Measurements from ENCODE around the gene TCHP.

DNA sequence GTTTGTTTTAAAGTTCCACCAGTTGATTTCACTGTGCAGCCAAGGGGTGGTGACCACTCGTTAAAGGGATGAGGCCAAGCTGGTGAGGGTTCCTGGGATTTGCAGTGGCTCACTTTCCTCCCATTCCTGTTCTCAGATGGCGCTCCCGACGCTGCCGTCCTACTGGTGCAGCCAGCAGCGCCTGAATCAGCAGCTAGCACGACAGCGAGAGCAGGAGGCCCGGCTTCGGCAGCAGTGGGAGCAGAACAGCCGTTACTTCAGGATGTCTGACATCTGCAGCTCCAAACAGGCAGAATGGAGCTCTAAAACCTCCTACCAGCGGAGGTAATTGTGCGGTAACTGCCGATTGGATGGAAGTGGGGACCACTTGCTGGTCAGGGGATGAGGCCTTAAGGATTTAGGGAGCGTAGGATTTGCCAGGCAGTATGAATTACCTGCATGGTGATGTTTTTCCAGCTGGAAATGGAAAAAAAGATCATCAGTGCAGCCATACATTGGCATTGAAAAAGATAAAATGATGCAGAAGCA is 2.9 kb downstream of the TCHP start:
- TF ChIP-seq, protein P1, sequence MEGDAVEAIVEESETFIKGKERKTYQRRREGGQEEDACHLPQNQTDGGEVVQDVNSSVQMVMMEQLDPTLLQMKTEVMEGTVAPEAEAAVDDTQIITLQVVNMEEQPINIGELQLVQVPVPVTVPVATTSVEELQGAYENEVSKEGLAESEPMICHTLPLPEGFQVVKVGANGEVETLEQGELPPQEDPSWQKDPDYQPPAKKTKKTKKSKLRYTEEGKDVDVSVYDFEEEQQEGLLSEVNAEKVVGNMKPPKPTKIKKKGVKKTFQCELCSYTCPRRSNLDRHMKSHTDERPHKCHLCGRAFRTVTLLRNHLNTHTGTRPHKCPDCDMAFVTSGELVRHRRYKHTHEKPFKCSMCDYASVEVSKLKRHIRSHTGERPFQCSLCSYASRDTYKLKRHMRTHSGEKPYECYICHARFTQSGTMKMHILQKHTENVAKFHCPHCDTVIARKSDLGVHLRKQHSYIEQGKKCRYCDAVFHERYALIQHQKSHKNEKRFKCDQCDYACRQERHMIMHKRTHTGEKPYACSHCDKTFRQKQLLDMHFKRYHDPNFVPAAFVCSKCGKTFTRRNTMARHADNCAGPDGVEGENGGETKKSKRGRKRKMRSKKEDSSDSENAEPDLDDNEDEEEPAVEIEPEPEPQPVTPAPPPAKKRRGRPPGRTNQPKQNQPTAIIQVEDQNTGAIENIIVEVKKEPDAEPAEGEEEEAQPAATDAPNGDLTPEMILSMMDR (IDR thresholded peaks at IDR 0.05): no peak
- TF ChIP-seq POLR2A (IDR thresholded peaks at IDR 0.05): no peak
